Measurements from ENCODE around the gene CPXM2. TPM values are rescaled to one million over a fixed set of nuclear protein-coding genes. Genes with fewer than 3 reads are reported as not detected.

The CPXM2 gene
- total and polyA plus RNA-seq, 9 of the 15 experiments (the other 6 are each of a cell fraction or from before 2014, with no cell fraction given) = not detected

DNA sequence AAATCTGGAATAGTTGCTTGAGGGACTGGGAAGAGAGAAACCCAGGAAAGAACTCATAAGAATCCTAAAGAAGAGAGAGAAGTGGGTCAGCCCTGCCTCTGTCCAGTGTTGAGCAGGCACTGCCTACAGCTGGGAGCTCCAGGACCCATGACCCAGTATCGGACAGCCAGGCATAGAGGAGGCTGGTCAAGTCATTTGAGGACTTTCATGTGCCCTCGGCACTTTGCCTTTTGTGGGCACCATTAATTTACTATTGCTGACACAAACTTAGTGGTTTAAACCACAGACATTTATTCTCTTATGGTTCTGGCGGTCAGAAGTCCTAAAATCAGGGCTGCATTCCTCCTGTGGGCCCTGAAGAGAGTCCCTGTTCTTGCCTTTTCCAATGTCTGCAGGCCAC lies 60.3 kb downstream of the CPXM2 start (continued):
- TF ChIP-seq NFE2 (IDR thresholded peaks at IDR 0.05; ENCODE audit: low read depth) (no peak), NFRKB (IDR thresholded peaks at IDR 0.05; ENCODE audit: low read depth) (no peak), SP2 (IDR thresholded peaks at IDR 0.05; ENCODE audit: extremely low read depth, low read depth, low read length, poor library complexity, severe bottlenecking) (no peak), JUND (IDR thresholded peaks at IDR 0.05; ENCODE audit: borderline replicate concordance, low read depth, low read length) (no peak), JUND (tag; IDR thresholded peaks at IDR 0.05; ENCODE audit: borderline replicate concordance, low read depth, low read length) (no peak), CREM (IDR thresholded peaks at IDR 0.05; ENCODE audit: low read depth) (no peak), STAT5B (CRISPR knock-in tag; IDR thresholded peaks at IDR 0.05) (no peak), ZC3H4 (CRISPR knock-in tag; IDR thresholded peaks at IDR 0.05; ENCODE audit: borderline replicate concordance) (no peak), SMAD1 (IDR thresholded peaks at IDR 0.05; ENCODE audit: low read depth, low read length, partially characterized antibody) (no peak)
- TF ChIP-seq, protein P1, sequence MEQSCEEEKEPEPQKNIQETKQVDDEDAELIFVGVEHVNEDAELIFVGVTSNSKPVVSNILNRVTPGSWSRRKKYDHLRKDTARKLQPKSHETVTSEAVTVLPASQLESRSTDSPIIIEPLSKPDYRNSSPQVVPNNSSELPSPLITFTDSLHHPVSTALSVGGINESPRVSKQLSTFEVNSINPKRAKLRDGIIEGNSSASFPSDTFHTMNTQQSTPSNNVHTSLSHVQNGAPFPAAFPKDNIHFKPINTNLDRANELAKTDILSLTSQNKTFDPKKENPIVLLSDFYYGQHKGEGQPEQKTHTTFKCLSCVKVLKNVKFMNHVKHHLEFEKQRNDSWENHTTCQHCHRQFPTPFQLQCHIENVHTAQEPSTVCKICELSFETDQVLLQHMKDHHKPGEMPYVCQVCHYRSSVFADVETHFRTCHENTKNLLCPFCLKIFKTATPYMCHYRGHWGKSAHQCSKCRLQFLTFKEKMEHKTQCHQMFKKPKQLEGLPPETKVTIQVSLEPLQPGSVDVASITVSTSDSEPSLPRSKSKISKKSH (CRISPR knock-in tag; IDR thresholded peaks at IDR 0.05) = no peak

DNA sequence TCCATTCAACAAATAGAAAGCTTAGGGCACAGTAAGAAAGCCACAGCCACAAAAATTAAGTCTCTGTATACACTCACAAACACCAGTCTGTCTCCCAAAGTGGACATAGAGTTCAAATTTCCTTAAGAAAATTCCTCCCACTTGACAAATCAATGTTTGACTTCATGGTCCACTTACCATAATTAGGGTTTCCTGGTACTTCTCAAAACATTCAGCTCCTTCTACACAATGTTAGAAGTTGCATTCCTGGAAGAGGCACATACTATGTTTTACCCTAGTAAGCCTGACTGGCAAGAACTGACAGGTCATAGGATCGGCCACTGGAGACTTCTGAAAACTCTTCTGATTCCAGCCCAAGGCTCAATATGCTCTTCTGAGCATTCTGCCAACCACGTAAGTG lies 70.5 kb downstream of the CPXM2 start:
- H3K4me3 ChIP-seq = no peak overlapping the region
- WGBS (ENCODE audit: insufficient coverage, low coverage, missing lambda C conversion rate) = 0% methylated on average over 2 of the region's 2 CpGs
- no peaks in the 10 kb centered on the region for H3K4me1 ChIP-seq (replicated peaks in 1 of 2; ENCODE audit: control insufficient read depth in 2 of 2, insufficient read depth in 2 of 2, low read length in 2 of 2)
- no peak overlapping the region for H3K9ac ChIP-seq (ENCODE audit: insufficient read depth in 1 of 2, low read depth in 2 of 2, low read length in 2 of 2)
- DNase-seq (ENCODE audit: extremely low read depth in 1 of 4, low spot score in 3 of 4) (no peak), FAIRE-seq (no peak), ATAC-seq (no peak)
- BruUV-seq (replicated peaks) = no TSS peak
- no peaks in the 10 kb centered on the region for H4K20me1 ChIP-seq (replicated peaks; ENCODE audit: control insufficient read depth, insufficient read depth, low read length)
- H2AFZ ChIP-seq (ENCODE audit: low read depth, low read length) = no peak overlapping the region
- in situ Hi-C loops (cut with MboI) = no loop called here
- ChIA-PET CTCF (ENCODE audit: low intra/inter-chr PET ratio) (no interaction called here), POLR2A (no interaction called here)
- H3K36me3 ChIP-seq (ENCODE audit: control insufficient read depth, insufficient read depth, low read length) = no peaks in the 10 kb centered on the region
- no peaks in the 10 kb centered on the region for H3K9me1 ChIP-seq (ENCODE audit: control insufficient read depth, insufficient read depth, low read length)
- no peak overlapping the region for H3K27ac ChIP-seq (ENCODE audit: extremely low read depth, low read depth, low read length)
- no peak overlapping the region for H3K4me2 ChIP-seq (ENCODE audit: insufficient read depth, low read length)
- intact Hi-C loops (cut with micrococcal nuclease) = no loop called here
- H3K9me3 ChIP-seq (replicated peaks; ENCODE audit: control insufficient read depth, insufficient read depth, low read depth, low read length) = no peaks in the 10 kb centered on the region
- H3K79me2 ChIP-seq (ENCODE audit: control insufficient read depth, insufficient read depth, low read length) = no peaks in the 10 kb centered on the region
- H3K27me3 ChIP-seq (ENCODE audit: control insufficient read depth in 2 of 2, insufficient read depth in 2 of 2, low read length in 2 of 2) = no peaks in the 10 kb centered on the region
- TF ChIP-seq NR2C2 (CRISPR knock-in tag; IDR thresholded peaks at IDR 0.05) = no peak
- TF ChIP-seq NR2C2 (tag; IDR thresholded peaks at IDR 0.05) = no peak
- no peak for TF ChIP-seq SMARCC2 (IDR thresholded peaks at IDR 0.05; ENCODE audit: low read depth)
- TF ChIP-seq TEAD1 (CRISPR knock-in tag; IDR thresholded peaks at IDR 0.05) = no peak
- TF ChIP-seq MCM5 (IDR thresholded peaks at IDR 0.05; ENCODE audit: low read depth) = no peak
- TF ChIP-seq, protein P2, sequence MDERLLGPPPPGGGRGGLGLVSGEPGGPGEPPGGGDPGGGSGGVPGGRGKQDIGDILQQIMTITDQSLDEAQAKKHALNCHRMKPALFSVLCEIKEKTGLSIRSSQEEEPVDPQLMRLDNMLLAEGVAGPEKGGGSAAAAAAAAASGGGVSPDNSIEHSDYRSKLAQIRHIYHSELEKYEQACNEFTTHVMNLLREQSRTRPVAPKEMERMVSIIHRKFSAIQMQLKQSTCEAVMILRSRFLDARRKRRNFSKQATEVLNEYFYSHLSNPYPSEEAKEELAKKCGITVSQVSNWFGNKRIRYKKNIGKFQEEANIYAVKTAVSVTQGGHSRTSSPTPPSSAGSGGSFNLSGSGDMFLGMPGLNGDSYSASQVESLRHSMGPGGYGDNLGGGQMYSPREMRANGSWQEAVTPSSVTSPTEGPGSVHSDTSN (CRISPR knock-in tag; IDR thresholded peaks at IDR 0.05; ENCODE audit: low read depth) = no peak
- TF ChIP-seq, protein P2 (tag; conservative IDR thresholded peaks at IDR 0.05; ENCODE audit: low read depth) = no peak

All from K562 (cell line).